ENCODE results near the gene TRIM46.

TRIM46 gene

GRCh38 chr1:155173478-155174323, at the start of gene TRIM46:
TRIM46 (plus strand) TSS chr1:155173849; CDS start chr1:155173967, 118 bp downstream.
- peak in 5 of 6 experiments; percentile 42 to 59 (median 47) for DNase-seq

GRCh38 chr1:155124503-155125463, 48.9 kb upstream of the TRIM46 start:
- no peak for DNase-seq

GRCh38 chr1:155125511-155125945, 48.1 kb upstream of the TRIM46 start:
- no peak for DNase-seq

GRCh38 chr1:155125946-155126555, 47.6 kb upstream of the TRIM46 start:
- no peak for DNase-seq

- peak in 4 of 6 experiments; percentile 20 to 55 (median 44) for DNase-seq
Measured at GRCh38 chr1:155126556-155127104, 47.0 kb upstream of the TRIM46 start.

- DNase-seq, result peak in 5 of 6 experiments; percentile 33 to 53 (median 46)
Measured at GRCh38 chr1:155127105-155127966, 46.3 kb upstream of the TRIM46 start, which contains the start of gene EFNA1. EFNA1 (plus strand) TSS chr1:155127876; CDS start chr1:155127978, 102 bp downstream.

- no peak for DNase-seq
Measured at GRCh38 chr1:155127967-155128754, 45.5 kb upstream of the TRIM46 start.

- peak in 1 of 6 experiments; percentile 22 for DNase-seq
Measured at GRCh38 chr1:155128755-155129473, 44.7 kb upstream of the TRIM46 start.

- DNase-seq, result no peak
Measured at GRCh38 chr1:155130272-155131006, 43.2 kb upstream of the TRIM46 start.

- DNase-seq, result no peak
Measured at GRCh38 chr1:155131285-155131684, 42.4 kb upstream of the TRIM46 start.

- DNase-seq, result no peak
Measured at GRCh38 chr1:155131856-155132255, 41.8 kb upstream of the TRIM46 start.

GRCh38 chr1:155133799-155134281, 39.8 kb upstream of the TRIM46 start:
- DNase-seq, result no peak

GRCh38 chr1:155134322-155134721, 39.3 kb upstream of the TRIM46 start:
- no peak for DNase-seq

GRCh38 chr1:155134880-155135414, 38.7 kb upstream of the TRIM46 start:
- no peak for DNase-seq

GRCh38 chr1:155135415-155136028, 38.1 kb upstream of the TRIM46 start, which contains the start of gene SLC50A1:
SLC50A1 (plus strand) TSS chr1:155135852; CDS start chr1:155135912, 60 bp downstream.
- DNase-seq, result peak; percentile 77 to 89 (median 88)

- DNase-seq, result peak in 2 of 6 experiments; percentile 22 to 27
Measured at GRCh38 chr1:155136748-155137147, 36.9 kb upstream of the TRIM46 start.

GRCh38 chr1:155137154-155137949, 36.3 kb upstream of the TRIM46 start:
- no peak for DNase-seq
